GM21723 (cell line): ENCODE results near the gene CUEDC1.
A peak's percentile ranks its signal among the peaks of the same experiment; 100 is the strongest.

Experiments used
- ATAC-seq: cut with Tn5 transposase; IDR thresholded peaks from one replicate; pipeline ENCODE4 v1.9.1; 2021; ENCODE audit warnings: mild to moderate bottlenecking, moderate library complexity; ENCODE audit not compliant: unreplicated experiment

Gene CUEDC1

DNA sequence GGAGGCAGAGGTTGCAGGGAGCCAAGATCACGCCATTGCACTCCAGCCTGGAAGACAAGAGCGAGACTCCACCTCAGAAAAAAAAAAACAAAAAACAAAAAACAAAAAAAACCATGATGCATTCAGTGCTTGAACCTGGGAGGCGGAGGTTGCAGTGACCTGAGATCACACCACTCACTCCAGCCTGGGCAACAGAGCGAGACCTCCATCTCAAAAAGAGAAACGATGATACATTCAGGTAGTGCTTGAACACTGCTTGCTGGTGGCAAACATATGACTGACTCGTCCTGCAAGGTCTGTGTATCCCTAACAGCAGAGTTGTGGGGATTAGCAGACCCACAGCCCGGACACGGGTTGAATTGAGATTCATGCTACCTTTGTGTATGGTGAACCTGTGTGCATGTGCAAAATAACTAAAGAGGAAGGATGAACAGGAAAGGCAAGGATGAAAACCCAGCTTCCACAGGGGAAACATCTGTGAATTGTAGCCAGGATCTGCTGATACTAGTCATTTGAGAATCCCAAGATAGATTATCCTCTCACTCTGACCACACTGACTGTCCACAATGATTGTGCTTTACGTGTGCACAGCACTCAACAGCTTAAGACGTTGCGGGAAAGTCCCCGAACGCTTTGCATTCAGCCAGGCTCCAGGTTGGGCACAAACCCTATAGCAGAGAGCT, 53.0 kb downstream of the CUEDC1 start:
- ATAC-seq: peak; percentile 65

DNA sequence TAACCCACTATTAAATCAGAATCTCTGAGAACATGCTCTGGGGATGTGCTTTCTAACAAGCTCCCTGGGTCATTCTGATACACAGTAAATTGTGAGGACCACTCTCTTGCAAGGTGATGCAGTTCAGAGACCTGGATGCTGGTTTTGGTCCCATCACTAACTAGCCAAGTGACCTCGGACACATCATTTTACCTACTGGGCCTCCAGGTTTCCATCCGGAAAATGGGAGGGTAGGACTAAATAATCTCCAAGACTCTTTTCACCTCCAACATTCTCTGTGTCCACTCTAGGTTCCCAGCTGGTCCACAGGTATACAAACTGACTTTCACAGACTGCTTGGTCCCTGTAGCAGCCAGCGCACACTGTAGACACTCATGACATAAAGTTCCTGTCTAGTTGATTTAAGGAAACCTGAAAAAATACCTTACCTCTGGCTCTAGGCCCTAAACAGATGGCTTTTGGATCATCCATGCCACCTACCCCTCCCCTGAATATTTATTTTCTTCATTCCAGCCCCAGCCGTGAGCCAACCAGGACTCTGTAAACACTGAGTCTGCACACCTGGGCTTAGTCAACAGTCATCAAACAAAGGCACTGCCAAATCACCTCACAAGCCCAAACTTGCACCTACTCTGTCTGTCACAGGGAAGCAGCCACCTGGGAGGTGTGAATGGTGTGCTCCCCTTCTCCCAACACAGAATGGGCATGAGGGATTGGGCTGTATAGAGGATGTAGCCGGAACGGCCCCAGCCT, 54.0 kb downstream of the CUEDC1 start:
- ATAC-seq: no peak

DNA sequence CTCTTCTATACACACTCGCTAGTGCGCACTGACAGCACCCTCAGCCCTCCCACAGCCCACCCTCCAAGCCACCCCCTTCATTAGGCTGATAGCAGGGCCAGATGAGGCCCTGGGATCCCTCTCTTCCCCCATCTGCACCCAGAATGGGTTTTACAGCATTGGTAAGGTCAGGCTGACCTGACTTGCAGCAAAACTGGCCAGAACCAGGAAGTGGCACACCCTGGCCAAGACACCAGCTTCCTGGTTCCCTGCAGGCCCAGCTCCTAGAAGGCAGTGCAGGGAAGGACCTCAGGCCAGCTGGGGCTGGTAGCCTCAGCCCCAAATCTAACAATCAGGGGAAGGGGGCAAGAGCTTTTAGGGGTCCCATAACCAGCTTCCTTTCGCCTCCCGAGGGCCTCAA, 55.4 kb downstream of the CUEDC1 start:
- ATAC-seq: no peak

DNA sequence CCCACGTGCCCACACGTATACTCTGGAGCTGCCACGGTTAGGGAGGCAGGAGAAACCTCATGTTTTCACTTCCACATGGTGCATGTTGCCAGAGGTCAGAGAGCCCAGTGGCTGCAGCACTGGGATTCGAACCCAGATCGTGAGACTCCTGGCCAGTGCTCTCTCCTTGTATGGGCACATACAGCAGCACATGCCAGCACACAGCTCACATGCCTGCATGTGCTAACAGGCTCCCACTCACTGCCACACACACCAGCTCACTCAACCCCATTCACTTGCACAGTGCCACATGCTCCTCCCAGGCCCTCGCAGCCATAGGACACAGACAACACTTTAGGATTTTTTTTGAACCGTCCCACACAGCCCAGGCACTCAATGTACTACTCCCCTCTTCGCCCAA, 55.8 kb downstream of the CUEDC1 start:
- ATAC-seq: no peak

- no peak for ATAC-seq
Measured at GRCh38 chr17:57898487-57899311, 56.5 kb downstream of the CUEDC1 start.

DNA sequence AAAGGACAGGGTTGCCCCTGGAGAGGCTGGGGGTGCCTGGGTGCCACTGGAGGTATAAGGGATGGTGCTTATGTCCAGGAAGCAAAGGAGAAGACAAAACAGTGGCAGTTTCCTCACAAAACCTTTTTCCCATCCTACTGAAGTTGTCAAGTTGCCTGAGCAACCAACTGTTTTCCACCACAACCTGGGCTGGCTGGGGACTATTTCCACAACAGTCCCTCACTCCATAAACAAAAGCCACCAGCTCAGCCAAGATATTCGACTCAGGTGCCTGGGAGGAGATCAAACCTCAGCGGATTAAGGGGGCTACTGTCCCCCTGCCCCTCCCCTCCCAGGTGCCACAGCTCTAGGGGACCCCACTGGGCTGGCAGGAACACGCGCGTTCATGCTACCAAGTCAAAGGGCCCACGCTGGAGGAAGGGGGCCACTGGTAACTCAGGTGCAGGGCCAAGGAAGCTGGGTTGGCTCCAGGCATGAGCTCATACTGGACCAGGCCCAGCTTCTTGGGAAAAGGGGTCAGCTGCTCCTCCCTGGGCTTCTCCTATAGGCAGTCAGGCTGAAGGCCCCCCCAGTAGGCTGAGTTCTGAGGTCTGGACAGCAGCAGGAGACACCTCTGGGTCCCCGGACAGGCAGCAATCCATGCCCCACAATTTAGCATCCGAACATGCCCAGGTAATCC, 59.7 kb downstream of the CUEDC1 start:
- no peak for ATAC-seq

DNA sequence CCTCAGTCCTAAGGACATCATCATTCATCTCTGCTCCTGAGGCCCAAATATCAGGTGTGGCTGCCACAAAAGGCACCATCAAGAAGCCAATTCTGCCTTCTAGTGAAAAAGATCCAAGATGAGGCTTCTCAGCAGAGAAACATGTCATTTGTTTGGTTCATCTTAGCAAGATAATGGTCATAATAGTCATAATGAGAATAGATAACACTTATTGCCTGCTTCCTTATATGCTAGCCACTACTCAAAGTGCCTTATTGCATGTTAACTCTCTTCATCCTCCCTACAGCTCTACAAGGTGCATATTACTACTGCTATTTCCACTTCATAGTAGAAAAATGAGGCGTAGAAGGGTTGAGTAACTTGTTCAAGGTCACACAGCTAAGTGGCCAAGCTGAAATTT, 60.4 kb downstream of the CUEDC1 start:
- no peak for ATAC-seq

DNA sequence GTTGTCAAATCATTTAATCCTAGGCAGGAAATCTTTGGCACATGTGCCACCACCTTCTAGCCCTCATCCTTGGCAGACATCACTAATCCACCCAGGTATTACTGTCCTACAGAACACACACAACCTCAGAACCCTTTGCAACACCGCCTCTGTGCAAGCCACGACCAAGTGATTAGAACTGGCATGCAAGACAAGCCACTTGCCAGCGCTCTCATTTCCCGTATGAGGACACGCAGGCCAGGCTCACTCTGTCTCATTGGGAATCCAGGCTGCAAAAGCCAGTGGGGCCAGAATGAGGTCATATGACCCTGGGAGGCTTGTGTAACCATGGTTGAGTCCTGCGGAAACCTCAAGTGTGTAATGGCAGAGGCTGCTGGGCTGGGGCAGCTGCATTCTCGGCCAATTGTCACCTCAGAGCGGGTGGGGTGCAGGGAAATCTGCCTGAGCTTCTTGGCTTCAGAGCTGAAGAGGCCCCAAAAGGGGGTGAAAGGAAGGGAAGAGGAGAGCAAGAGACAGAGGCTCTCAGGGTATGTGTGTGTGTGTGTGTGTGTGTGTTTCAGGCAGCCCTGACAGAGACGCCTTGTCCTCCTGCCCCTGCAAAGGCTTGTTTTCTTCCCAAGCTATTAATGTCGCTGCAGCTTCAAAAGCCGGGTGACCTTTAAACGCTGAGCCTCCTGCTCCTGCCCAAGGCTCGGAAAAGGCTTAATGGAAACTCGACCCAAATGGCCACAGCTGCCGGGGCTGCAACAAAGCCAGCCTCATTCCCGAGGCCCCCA, 62.2 kb downstream of the CUEDC1 start:
- ATAC-seq: no peak

- no peak for ATAC-seq
Measured at GRCh38 chr17:57892146-57892819, 62.9 kb downstream of the CUEDC1 start.

- no peak for ATAC-seq
Measured at GRCh38 chr17:57890857-57891232, 64.4 kb downstream of the CUEDC1 start.

DNA sequence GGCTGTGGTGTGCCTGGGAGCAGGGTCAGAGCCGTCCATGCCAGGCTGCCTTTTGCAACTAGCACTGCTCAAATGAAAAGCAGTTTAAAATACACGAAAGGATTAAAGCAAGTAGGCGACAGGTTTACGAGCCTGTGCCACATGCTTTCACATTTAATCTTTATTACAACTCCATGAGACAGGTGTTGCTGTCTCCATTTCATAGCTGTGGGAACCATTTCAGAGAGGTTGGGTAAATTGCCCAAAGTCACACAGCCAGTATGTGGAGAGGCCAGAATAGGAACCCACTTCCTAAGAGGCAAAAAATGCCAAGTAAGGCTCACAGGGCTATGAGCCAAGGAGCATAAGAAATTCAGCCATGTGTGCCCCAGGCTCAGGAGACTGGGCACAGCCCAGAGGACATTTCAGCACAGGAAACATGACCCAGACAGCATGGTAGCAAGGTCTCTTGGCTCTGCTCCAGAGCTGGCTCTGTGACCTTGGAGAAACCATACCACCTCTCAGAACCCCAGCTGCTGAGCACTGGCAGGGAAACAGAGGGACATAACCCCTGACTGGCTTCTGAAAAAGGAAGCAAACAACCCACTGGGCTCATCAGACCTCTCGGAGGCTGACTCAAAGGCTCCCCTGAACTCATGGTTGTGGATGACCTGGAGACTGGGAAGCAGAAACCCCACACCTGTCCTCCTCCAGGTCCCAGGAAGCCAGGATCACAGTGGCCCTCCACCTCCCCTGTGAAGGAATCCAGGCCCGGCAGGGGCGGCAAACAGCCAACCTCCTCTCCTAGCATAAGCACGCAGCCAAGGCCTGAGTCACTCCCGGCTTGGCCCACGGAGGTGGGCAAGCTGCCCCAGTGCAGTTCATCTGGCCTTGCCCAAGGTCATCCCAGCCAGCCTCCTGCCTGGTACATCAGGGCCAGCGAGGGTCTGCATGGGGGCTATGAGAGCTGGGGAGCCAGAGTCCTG, 65.0 kb downstream of the CUEDC1 start:
- no peak for ATAC-seq

GRCh38 chr17:57889252-57889651, 66.0 kb downstream of the CUEDC1 start:
- no peak for ATAC-seq

DNA sequence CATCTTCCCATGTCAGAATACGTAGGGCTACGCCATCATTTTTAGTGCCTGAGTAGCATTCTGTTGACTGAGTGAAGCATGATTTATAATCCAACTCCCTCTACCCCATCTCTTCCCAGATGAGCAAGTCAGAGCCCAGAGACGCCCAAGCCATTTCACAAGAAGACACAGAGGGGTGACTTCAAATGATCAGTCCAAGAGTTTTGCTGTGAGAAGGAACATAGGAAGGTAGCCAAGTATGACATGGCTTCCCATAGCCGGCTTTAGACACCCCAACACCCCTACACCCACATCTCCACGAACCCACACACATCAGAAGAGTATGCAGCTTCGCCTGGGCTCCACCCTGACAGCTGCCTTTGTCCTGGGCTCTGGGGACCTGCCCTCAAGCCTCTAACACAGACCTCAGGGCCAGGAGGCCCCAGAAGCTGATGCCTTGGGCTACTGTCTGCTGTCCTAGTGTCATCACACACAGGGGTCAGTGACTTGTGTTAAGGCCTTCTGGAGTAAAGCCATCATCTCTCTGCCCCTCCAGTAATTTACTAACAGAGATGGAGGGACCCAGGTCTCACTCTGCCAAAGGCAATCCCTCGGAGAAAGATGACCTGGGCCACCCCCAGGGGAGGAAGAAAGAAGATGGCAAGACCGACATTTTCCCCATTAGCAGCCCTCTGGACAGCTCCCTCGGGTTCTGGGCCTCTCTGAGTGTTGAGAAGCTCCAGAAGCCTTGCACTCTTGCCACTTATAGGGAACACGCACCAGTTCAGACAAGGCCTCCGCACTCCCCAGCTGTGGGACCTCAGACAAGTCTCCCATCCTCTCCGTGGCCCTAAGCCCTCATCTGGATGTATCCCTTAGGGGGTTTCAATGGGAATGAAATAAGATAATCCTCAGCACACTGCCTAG, 66.6 kb downstream of the CUEDC1 start:
- ATAC-seq: no peak

- ATAC-seq: no peak
Measured at GRCh38 chr17:57887161-57887560, 68.1 kb downstream of the CUEDC1 start.

DNA sequence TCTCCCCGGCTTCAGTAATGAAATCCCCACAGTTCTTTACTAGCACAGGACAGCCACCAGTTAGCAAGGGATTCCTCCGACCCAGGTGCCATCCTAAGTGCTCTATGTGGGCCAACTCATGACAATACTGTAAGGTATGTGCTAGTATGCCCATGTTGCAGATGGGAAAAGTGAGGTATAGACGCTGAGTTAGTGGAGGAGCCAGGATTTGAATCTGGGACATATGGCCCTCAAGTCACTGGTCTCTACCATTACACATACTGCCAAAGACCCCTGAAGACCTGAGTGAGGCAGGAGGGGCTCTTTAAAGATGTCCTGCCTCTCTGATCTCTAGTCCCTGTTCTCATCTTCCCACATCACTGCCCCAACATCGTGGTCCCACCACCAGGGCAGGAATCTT, 69.2 kb downstream of the CUEDC1 start:
- no peak for ATAC-seq

- no peak for ATAC-seq
Measured at GRCh38 chr17:57885148-57885915, 69.9 kb downstream of the CUEDC1 start.

DNA sequence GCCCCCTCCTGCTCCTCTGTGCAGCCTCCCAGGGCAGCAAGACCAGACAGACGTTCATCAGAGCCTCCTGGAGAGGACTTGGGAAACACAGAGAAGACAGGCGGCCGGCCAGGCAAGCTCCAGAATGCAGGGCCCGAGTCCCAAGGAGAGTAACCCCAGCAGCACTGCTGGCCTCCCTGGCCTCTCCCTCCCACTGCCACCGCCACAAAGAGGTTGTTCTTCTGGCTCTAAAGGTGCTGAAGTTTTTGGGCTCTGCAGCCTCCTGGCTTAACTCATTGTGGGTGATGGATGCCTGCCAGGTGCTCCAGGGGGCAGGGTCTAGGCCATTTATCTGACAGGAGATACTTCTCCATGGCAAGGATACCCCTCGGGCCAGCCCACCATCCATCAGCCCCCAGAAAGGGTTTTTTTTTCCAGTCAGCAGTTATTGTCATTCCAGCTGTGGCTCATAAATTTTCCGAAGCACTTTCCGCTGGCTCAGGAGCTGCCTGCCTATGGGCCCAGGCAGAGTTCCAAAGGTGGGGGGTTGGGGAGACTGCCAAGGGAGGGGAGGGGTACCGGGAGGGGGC, 73.3 kb downstream of the CUEDC1 start:
- no peak for ATAC-seq
